HG03060 (cell line): ENCODE data around the gene MED12L.
"Not testable (repeated sequence)": the region's sequence is repeated elsewhere in the genome, so short reads cannot be mapped to it uniquely, and the experiment has no call there.

ENCODE experiments used
- ATAC-seq: cut with Tn5 transposase; IDR thresholded peaks from one replicate; pipeline ENCODE4 v1.9.1; 2021; ENCODE audit warnings: low read depth, moderate number of reproducible peaks; ENCODE audit not compliant: unreplicated experiment

MED12L gene

GRCh38 chr3:151350656-151351055, 265.2 kb downstream of the MED12L start:
- ATAC-seq = no peak

- ATAC-seq = peak; percentile 89
Observed at GRCh38 chr3:151351219-151351618, 265.8 kb downstream of the MED12L start.

- ATAC-seq = no peak
Observed at GRCh38 chr3:151351648-151352047, 266.2 kb downstream of the MED12L start.

GRCh38 chr3:151356794-151357462, 271.5 kb downstream of the MED12L start:
- ATAC-seq = no peak

- no peak for ATAC-seq
Observed at GRCh38 chr3:151357463-151357850, 272.0 kb downstream of the MED12L start.

GRCh38 chr3:151362751-151363174, 277.3 kb downstream of the MED12L start:
- ATAC-seq = no peak

- ATAC-seq = no peak
Observed at GRCh38 chr3:151366993-151367392, 281.5 kb downstream of the MED12L start.

GRCh38 chr3:151367448-151367847, 282.0 kb downstream of the MED12L start:
- no peak for ATAC-seq

GRCh38 chr3:151371526-151371925, 286.1 kb downstream of the MED12L start:
- no peak for ATAC-seq

GRCh38 chr3:151372063-151372820, 286.8 kb downstream of the MED12L start:
- ATAC-seq = no peak

- no peak for ATAC-seq
Observed at GRCh38 chr3:151377768-151378385, 292.4 kb downstream of the MED12L start.

GRCh38 chr3:151379083-151379734, 293.7 kb downstream of the MED12L start:
- ATAC-seq = no peak

- ATAC-seq = no peak
Observed at GRCh38 chr3:151382671-151383070, 297.2 kb downstream of the MED12L start.

- no peak for ATAC-seq
Observed at GRCh38 chr3:151383111-151383510, 297.6 kb downstream of the MED12L start.

GRCh38 chr3:151383956-151384355, 298.5 kb downstream of the MED12L start:
- ATAC-seq = no peak

GRCh38 chr3:151384741-151385174, 299.3 kb downstream of the MED12L start, which contains the start of gene P2RY12:
Gene P2RY12 (minus strand): TSS chr3:151384753. CDS start chr3:151338845, 45,908 bp downstream.
- ATAC-seq = peak; percentile 46

GRCh38 chr3:151386056-151386455, 300.6 kb downstream of the MED12L start:
- ATAC-seq = no peak

GRCh38 chr3:151387432-151387831, 302.0 kb downstream of the MED12L start:
- no peak for ATAC-seq

- ATAC-seq = no peak
Observed at GRCh38 chr3:151387842-151388241, 302.4 kb downstream of the MED12L start.

- ATAC-seq = no peak
Observed at GRCh38 chr3:151391720-151392119, 306.3 kb downstream of the MED12L start.

GRCh38 chr3:151392191-151392590, 306.7 kb downstream of the MED12L start:
- ATAC-seq = not testable (repeated sequence)
